DMS153 treated with DMSO at 0.1 percent for 48 hours (cell line): ENCODE measurements around the gene TRDN.
"Not testable (repeated sequence)": the region's sequence is repeated elsewhere in the genome, so short reads cannot be mapped to it uniquely, and the experiment has no call there.

Source experiments
- DNase-seq: peaks from one replicate; lab custom pipeline; 2025; ENCODE audit not compliant: unreplicated experiment; lab: John Stamatoyannopoulos, UW

TRDN gene

GRCh38 chr6:123564361-123564760 is 72.4 kb downstream of the TRDN start:
- peak; percentile 8 for DNase-seq

GRCh38 chr6:123562677-123563076 is 74.1 kb downstream of the TRDN start:
- DNase-seq: no peak

- no peak for DNase-seq
Measured at GRCh38 chr6:123562264-123562663, 74.5 kb downstream of the TRDN start.

- DNase-seq: not testable (repeated sequence)
Measured at GRCh38 chr6:123559816-123560215, 76.9 kb downstream of the TRDN start.

GRCh38 chr6:123557474-123557873 is 79.3 kb downstream of the TRDN start:
- DNase-seq: not testable (repeated sequence)

- no peak for DNase-seq
Measured at GRCh38 chr6:123551939-123552707, 84.6 kb downstream of the TRDN start.

- no peak for DNase-seq
Measured at GRCh38 chr6:123550052-123550617, 86.6 kb downstream of the TRDN start.

- no peak for DNase-seq
Measured at GRCh38 chr6:123549476-123549875, 87.3 kb downstream of the TRDN start.

GRCh38 chr6:123547216-123547978 is 89.4 kb downstream of the TRDN start:
- no peak for DNase-seq

- DNase-seq: no peak
Measured at GRCh38 chr6:123546537-123546936, 90.2 kb downstream of the TRDN start.

GRCh38 chr6:123541462-123541861 is 95.3 kb downstream of the TRDN start:
- no peak for DNase-seq

- DNase-seq: no peak
Measured at GRCh38 chr6:123533862-123534648, 102.7 kb downstream of the TRDN start.

GRCh38 chr6:123529843-123530242 is 106.9 kb downstream of the TRDN start:
- no peak for DNase-seq

GRCh38 chr6:123529058-123529457 is 107.7 kb downstream of the TRDN start:
- DNase-seq: no peak

GRCh38 chr6:123527406-123527805 is 109.3 kb downstream of the TRDN start:
- DNase-seq: no peak

- DNase-seq: no peak
Measured at GRCh38 chr6:123526128-123526527, 110.6 kb downstream of the TRDN start.

- DNase-seq: no peak
Measured at GRCh38 chr6:123524781-123525180, 112.0 kb downstream of the TRDN start.

GRCh38 chr6:123520217-123520616 is 116.5 kb downstream of the TRDN start:
- no peak for DNase-seq

- DNase-seq: no peak
Measured at GRCh38 chr6:123519189-123519505, 117.6 kb downstream of the TRDN start.

GRCh38 chr6:123518441-123519188 is 118.1 kb downstream of the TRDN start:
- no peak for DNase-seq

- DNase-seq: no peak
Measured at GRCh38 chr6:123515715-123516114, 121.0 kb downstream of the TRDN start.
